ENCODE results near the gene LPP. TPM values are rescaled to one million over a fixed set of nuclear protein-coding genes. Genes with fewer than 3 reads are reported as not detected.

The LPP gene
- total and polyA plus RNA-seq, 10 of the 15 experiments (the other 5 are each of a cell fraction or from before 2014, with no cell fraction given) = under 0.01 to 0.62 (median 0.03) TPM

DNA sequence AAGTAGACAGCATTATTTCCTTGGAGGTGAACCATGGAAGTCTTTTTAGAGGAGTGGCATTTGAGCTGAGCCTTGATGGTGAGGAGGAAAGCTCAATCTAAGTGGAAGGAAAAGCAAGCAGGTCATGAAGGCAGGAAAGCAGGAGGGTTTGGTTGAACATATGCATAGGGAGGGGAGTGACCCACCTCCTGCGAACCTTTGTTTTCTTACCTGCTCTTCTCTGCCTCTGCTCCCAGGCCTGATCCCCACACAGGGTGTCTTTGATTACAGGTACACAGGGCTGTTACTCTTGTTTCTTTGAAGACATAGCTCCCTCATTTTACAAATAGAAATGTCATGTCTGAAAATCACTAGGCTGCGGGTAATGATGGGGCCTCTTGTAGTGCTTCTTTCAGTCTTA lies 769.7 kb downstream of the LPP start:
- no peaks in the 10 kb centered on the region for H3K79me2 ChIP-seq (ENCODE audit: control insufficient read depth, insufficient read depth, low read length)
- POLR2A ChIA-PET = interaction anchor here (0.5 kb wide), 1 partner anchor 933 kb away, joined by 3 read pairs; no protein-coding TSS in a partner anchor
- RAD21 ChIA-PET (ENCODE audit: unreplicated experiment) = no interaction called here
- H3K36me3 ChIP-seq (ENCODE audit: control insufficient read depth in 2 of 2, insufficient read depth in 2 of 2, low read length in 1 of 2) = no peaks in the 10 kb centered on the region
- no peaks in the 10 kb centered on the region for H4K20me1 ChIP-seq (ENCODE audit: control insufficient read depth, insufficient read depth)
- H3K4me3 ChIP-seq = no peak overlapping the region
- ATAC-seq (no peak), FAIRE-seq (no peak), DNase-seq (ENCODE audit: low read depth, low spot score) (no peak)
- no TSS peak for BruUV-seq (replicated peaks)
- no peaks in the 10 kb centered on the region for H3K27me3 ChIP-seq (replicated peaks in 1 of 2; ENCODE audit: control insufficient read depth in 2 of 2, insufficient read depth in 2 of 2, low read length in 1 of 2)
- SMC1A ChIA-PET (ENCODE audit: uncharacterized antibody, unreplicated experiment) = no interaction called here
- WGBS (ENCODE audit: insufficient coverage, insufficient replicate concordance, low lambda C conversion rate, missing lambda C conversion rate) = 92% methylated on average over 2 of the region's 2 CpGs
- CTCF ChIA-PET = no interaction called here
- H3K9ac ChIP-seq (ENCODE audit: control insufficient read depth, insufficient read depth, low read length) = no peak overlapping the region
- no peaks in the 10 kb centered on the region for H3K9me3 ChIP-seq (replicated peaks; ENCODE audit: control insufficient read depth, insufficient read depth, low read length)
- H3K4me2 ChIP-seq (ENCODE audit: control insufficient read depth, insufficient read depth) = no peak overlapping the region
- H3K4me1 ChIP-seq (ENCODE audit: control insufficient read depth, insufficient read depth, low read length) = no peaks in the 10 kb centered on the region
- intact Hi-C loops (cut with micrococcal nuclease; ENCODE audit: unreplicated experiment) = no loop called here
- in situ Hi-C loops (cut with MboI) = no loop called here
- no peak overlapping the region for H2AFZ ChIP-seq (ENCODE audit: control insufficient read depth, low read depth, low read length)
- H3K27ac ChIP-seq (ENCODE audit: control insufficient read depth, insufficient read depth) = no peak overlapping the region
- TF ChIP-seq ESRRA (IDR thresholded peaks at IDR 0.05; ENCODE audit: low read length) = no peak
- TF ChIP-seq, protein P1, sequence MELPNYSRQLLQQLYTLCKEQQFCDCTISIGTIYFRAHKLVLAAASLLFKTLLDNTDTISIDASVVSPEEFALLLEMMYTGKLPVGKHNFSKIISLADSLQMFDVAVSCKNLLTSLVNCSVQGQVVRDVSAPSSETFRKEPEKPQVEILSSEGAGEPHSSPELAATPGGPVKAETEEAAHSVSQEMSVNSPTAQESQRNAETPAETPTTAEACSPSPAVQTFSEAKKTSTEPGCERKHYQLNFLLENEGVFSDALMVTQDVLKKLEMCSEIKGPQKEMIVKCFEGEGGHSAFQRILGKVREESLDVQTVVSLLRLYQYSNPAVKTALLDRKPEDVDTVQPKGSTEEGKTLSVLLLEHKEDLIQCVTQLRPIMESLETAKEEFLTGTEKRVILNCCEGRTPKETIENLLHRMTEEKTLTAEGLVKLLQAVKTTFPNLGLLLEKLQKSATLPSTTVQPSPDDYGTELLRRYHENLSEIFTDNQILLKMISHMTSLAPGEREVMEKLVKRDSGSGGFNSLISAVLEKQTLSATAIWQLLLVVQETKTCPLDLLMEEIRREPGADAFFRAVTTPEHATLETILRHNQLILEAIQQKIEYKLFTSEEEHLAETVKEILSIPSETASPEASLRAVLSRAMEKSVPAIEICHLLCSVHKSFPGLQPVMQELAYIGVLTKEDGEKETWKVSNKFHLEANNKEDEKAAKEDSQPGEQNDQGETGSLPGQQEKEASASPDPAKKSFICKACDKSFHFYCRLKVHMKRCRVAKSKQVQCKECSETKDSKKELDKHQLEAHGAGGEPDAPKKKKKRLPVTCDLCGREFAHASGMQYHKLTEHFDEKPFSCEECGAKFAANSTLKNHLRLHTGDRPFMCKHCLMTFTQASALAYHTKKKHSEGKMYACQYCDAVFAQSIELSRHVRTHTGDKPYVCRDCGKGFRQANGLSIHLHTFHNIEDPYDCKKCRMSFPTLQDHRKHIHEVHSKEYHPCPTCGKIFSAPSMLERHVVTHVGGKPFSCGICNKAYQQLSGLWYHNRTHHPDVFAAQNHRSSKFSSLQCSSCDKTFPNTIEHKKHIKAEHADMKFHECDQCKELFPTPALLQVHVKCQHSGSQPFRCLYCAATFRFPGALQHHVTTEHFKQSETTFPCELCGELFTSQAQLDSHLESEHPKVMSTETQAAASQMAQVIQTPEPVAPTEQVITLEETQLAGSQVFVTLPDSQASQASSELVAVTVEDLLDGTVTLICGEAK (IDR thresholded peaks at IDR 0.05; ENCODE audit: borderline replicate concordance) = no peak
- TF ChIP-seq ZNF207 (IDR thresholded peaks at IDR 0.05; ENCODE audit: borderline replicate concordance) = no peak
- TF ChIP-seq, protein P2, sequence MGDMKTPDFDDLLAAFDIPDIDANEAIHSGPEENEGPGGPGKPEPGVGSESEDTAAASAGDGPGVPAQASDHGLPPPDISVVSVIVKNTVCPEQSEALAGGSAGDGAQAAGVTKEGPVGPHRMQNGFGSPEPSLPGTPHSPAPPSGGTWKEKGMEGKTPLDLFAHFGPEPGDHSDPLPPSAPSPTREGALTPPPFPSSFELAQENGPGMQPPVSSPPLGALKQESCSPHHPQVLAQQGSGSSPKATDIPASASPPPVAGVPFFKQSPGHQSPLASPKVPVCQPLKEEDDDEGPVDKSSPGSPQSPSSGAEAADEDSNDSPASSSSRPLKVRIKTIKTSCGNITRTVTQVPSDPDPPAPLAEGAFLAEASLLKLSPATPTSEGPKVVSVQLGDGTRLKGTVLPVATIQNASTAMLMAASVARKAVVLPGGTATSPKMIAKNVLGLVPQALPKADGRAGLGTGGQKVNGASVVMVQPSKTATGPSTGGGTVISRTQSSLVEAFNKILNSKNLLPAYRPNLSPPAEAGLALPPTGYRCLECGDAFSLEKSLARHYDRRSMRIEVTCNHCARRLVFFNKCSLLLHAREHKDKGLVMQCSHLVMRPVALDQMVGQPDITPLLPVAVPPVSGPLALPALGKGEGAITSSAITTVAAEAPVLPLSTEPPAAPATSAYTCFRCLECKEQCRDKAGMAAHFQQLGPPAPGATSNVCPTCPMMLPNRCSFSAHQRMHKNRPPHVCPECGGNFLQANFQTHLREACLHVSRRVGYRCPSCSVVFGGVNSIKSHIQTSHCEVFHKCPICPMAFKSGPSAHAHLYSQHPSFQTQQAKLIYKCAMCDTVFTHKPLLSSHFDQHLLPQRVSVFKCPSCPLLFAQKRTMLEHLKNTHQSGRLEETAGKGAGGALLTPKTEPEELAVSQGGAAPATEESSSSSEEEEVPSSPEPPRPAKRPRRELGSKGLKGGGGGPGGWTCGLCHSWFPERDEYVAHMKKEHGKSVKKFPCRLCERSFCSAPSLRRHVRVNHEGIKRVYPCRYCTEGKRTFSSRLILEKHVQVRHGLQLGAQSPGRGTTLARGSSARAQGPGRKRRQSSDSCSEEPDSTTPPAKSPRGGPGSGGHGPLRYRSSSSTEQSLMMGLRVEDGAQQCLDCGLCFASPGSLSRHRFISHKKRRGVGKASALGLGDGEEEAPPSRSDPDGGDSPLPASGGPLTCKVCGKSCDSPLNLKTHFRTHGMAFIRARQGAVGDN (IDR thresholded peaks at IDR 0.05) = no peak
- no peak for TF ChIP-seq SMAD1 (IDR thresholded peaks at IDR 0.05; ENCODE audit: low read depth, partially characterized antibody)
- TF ChIP-seq WRNIP1 (IDR thresholded peaks at IDR 0.05; ENCODE audit: borderline replicate concordance, low read depth, low read length) = no peak
- TF ChIP-seq, protein P3, sequence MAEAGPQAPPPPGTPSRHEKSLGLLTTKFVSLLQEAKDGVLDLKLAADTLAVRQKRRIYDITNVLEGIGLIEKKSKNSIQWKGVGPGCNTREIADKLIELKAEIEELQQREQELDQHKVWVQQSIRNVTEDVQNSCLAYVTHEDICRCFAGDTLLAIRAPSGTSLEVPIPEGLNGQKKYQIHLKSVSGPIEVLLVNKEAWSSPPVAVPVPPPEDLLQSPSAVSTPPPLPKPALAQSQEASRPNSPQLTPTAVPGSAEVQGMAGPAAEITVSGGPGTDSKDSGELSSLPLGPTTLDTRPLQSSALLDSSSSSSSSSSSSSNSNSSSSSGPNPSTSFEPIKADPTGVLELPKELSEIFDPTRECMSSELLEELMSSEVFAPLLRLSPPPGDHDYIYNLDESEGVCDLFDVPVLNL (IDR thresholded peaks at IDR 0.05; ENCODE audit: low read depth, low read length) = no peak
- TF ChIP-seq TCF3 (IDR thresholded peaks at IDR 0.05; ENCODE audit: borderline replicate concordance, insufficient read depth, low read depth, low read length) = no peak
- no peak for TF ChIP-seq JUND (IDR thresholded peaks at IDR 0.05; ENCODE audit: low read depth, low read length)
- TF ChIP-seq CEBPB (IDR thresholded peaks at IDR 0.05; ENCODE audit: borderline replicate concordance in 1 of 2, low read depth in 2 of 2, low read length in 2 of 2) = no peak
- no peak for TF ChIP-seq KAT2A (conservative IDR thresholded peaks at IDR 0.05; ENCODE audit: control insufficient read depth, low read depth, low read length)
- TF ChIP-seq NBN (IDR thresholded peaks at IDR 0.05) = no peak
- no peak for TF ChIP-seq STAT3 (IDR thresholded peaks at IDR 0.05; ENCODE audit: low read depth, low read length)
- no peak for TF ChIP-seq CBFB (IDR thresholded peaks at IDR 0.05; ENCODE audit: low read depth)
- TF ChIP-seq NRF1 (conservative IDR thresholded peaks at IDR 0.05; ENCODE audit: low read depth, low read length) = no peak
- TF ChIP-seq YY1 (IDR thresholded peaks at IDR 0.05; ENCODE audit: low read depth, low read length) = no peak
- no peak for TF ChIP-seq IKZF2 (IDR thresholded peaks at IDR 0.05)
- TF ChIP-seq KLF5 (IDR thresholded peaks at IDR 0.05; ENCODE audit: partially characterized antibody) = no peak

Data from GM12878 (cell line).